ENCODE results near the gene RAET1L.

RAET1L gene

GRCh38 chr6:150025201-150025917 lies at the start of gene RAET1L:
Gene RAET1L (minus strand): TSS chr6:150025532. CDS start chr6:150025471, 61 bp downstream.
- peak; percentile 62 for DNase-seq

- no peak for DNase-seq
Observed at GRCh38 chr6:150075034-150075421, 49.7 kb upstream of the RAET1L start.

- DNase-seq = peak; percentile 25
Observed at GRCh38 chr6:150074396-150075033, 49.2 kb upstream of the RAET1L start.

- DNase-seq = peak; percentile 81
Observed at GRCh38 chr6:150072201-150072600, 46.9 kb upstream of the RAET1L start.

- DNase-seq = no peak
Observed at GRCh38 chr6:150070236-150070818, 45.0 kb upstream of the RAET1L start.

- no peak for DNase-seq
Observed at GRCh38 chr6:150069706-150070105, 44.4 kb upstream of the RAET1L start.

GRCh38 chr6:150068720-150069648 lies 43.7 kb upstream of the RAET1L start, which contains the start of gene ULBP3:
Gene ULBP3 (minus strand): TSS chr6:150069121. CDS start chr6:150069066, 55 bp downstream.
- DNase-seq = peak; percentile 87

GRCh38 chr6:150068151-150068550 lies 42.8 kb upstream of the RAET1L start:
- DNase-seq = peak; percentile 61

GRCh38 chr6:150065083-150065482 lies 39.8 kb upstream of the RAET1L start:
- DNase-seq = peak; percentile 27

- DNase-seq = no peak
Observed at GRCh38 chr6:150063640-150064039, 38.3 kb upstream of the RAET1L start.

GRCh38 chr6:150059973-150060372 lies 34.6 kb upstream of the RAET1L start:
- peak; percentile 62 for DNase-seq

- peak; percentile 12 for DNase-seq
Observed at GRCh38 chr6:150058986-150059385, 33.7 kb upstream of the RAET1L start.

GRCh38 chr6:150058231-150058792 lies 33.0 kb upstream of the RAET1L start:
- peak; percentile 58 for DNase-seq

- peak; percentile 52 for DNase-seq
Observed at GRCh38 chr6:150057501-150057951, 32.2 kb upstream of the RAET1L start.

- DNase-seq = peak; percentile 17
Observed at GRCh38 chr6:150056916-150057315, 31.6 kb upstream of the RAET1L start.

- peak; percentile 43 for DNase-seq
Observed at GRCh38 chr6:150056156-150056555, 30.8 kb upstream of the RAET1L start.

GRCh38 chr6:150055131-150055530 lies 29.8 kb upstream of the RAET1L start:
- peak; percentile 16 for DNase-seq

GRCh38 chr6:150053450-150053849 lies 28.1 kb upstream of the RAET1L start:
- DNase-seq = peak; percentile 9

GRCh38 chr6:150050846-150051245 lies 25.5 kb upstream of the RAET1L start:
- DNase-seq = no peak

GRCh38 chr6:150048099-150048498 lies 22.8 kb upstream of the RAET1L start:
- peak; percentile 3 for DNase-seq

GRCh38 chr6:150046943-150047342 lies 21.6 kb upstream of the RAET1L start:
- peak; percentile 12 for DNase-seq

- DNase-seq = peak; percentile 51
Observed at GRCh38 chr6:150044621-150045145, 19.4 kb upstream of the RAET1L start.
